GM19463 (cell line): ENCODE results near the gene CDADC1.
"Not testable (repeated sequence)": the region's sequence is repeated elsewhere in the genome, so short reads cannot be mapped to it uniquely, and the experiment has no call there.

ENCODE experiments used
- ATAC-seq: cut with Tn5 transposase; IDR thresholded peaks from one replicate; pipeline ENCODE4 v1.9.1; 2021; ENCODE audit warnings: mild to moderate bottlenecking, moderate library complexity; ENCODE audit not compliant: unreplicated experiment

Gene CDADC1

DNA sequence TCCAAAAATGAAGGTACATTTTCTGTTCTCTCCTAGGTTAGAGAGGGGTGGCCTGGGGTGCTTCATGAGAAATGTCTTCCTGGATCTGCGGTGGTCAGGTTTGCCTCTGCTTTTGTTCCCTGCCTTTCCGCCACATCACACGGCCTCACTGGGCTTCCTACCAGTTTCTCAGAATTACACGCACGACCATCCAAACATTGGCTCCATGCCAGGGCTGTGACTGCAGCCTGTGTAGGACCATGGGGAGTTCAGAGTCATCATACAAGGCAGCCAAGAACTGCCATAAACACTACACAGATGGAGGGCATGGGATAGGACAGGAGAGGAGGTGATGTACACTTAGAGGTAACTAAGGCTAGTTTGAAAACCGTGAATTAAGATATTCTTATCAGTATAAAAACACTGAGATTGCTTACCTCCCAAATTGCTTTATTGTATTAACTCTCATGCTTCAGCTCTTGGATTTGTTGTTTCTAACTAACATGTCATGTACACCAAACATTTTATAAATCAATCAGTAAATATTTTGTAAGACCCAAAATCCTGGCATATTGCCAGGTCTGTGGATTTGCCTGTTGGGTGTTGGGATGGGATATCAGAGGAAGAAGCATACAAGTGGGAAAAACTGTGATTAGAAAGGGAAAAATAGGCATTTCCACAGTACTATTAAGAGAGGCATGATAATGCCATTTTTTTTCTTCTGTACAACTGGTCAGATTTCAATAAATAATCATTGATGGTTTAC is 45.2 kb downstream of the CDADC1 start:
- no peak for ATAC-seq

DNA sequence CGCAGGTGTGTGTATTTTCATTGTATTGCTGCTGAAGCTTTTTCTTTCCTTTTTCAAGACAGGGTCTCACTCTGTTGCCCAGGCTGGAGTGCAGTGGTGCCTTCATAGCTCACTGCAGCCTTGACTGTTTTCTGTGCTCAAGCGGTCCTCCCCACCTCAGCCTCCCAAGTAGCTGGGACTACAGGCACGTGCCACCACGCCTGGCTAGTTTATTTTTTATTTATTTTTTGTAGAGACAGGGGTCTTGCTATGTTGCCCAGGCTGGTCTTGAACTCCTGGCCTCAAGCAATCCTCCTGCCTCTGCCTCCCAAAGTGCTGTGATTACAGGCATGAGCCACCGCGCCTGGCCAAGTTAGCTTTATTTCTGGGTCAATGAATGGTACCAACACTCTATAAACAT is 47.0 kb downstream of the CDADC1 start:
- not testable (repeated sequence) for ATAC-seq

DNA sequence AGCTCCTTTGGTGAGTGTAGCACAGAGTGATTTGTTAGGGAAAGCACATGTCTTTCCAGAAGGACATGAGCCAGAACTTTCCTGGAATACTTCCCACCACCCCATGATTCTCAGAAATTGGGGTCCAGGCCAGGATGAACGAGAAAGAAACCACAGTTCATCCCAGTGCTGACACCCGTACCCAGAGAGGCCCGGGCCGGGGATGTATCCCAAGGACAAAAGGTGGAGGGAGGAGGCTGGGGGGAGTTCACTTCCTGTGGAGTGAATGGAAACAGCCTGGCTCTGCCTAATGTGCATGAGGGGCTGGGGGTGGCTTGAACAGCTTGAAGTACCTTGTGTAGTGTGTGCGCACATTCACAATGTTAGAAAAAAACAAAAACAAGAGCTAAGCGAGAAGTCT is 47.5 kb downstream of the CDADC1 start:
- no peak for ATAC-seq

DNA sequence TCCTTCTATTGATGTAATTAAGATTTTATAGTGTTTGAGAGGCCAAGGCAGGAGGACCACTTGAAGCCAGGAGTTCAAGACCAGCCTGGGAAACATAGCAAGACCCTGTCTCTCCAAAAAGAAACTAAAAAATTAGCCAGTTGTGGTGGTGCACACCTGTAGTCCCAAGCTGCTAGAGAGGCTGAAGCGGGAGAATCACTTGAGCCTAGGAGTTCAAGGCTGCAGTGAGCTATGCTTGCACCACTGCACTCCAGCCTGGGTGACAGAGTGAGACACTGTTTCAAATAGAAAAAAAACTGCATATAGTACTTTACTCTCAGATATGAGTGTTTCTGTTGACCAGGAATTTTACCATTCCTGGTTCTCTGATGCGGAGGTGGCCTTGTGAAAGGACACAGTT is 48.9 kb downstream of the CDADC1 start:
- no peak for ATAC-seq

DNA sequence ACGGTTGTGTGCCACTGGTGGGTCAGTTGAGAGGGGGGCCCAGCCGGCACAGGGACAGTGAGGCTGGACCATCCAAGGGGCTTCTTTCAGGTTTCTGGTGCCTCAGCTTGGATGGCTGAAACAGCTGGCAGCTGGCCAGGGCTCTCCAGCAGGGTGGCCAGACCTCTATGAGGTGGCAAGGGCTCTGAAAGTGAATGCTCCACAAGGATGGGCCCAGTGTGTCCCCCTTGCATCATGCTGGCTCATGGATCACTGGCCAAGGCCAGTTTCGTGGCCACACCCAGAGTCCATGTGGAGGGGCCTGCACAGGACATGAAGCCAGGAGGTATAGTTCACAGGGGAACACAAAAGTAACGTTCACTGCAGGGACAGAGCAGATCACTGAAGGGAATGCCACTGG is 49.6 kb downstream of the CDADC1 start:
- ATAC-seq = no peak

DNA sequence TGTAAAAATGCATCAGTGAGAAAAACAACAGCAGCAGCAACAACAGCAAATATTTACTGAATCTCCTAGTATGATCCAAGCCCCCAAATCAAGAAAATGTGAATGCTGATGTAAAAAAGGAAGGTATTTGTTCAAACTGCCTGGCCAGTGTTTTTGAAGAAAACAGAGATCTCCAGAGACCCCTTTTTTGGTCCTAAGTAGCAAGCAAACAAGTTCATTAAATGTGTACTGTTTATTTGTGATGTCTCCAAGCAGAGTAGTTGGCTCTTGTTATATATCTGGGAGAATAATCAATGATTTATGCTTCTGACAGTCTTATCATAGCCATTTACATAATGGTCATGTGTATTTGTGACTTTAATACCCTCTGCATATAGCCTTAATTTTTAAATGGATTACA is 50.7 kb downstream of the CDADC1 start:
- no peak for ATAC-seq

DNA sequence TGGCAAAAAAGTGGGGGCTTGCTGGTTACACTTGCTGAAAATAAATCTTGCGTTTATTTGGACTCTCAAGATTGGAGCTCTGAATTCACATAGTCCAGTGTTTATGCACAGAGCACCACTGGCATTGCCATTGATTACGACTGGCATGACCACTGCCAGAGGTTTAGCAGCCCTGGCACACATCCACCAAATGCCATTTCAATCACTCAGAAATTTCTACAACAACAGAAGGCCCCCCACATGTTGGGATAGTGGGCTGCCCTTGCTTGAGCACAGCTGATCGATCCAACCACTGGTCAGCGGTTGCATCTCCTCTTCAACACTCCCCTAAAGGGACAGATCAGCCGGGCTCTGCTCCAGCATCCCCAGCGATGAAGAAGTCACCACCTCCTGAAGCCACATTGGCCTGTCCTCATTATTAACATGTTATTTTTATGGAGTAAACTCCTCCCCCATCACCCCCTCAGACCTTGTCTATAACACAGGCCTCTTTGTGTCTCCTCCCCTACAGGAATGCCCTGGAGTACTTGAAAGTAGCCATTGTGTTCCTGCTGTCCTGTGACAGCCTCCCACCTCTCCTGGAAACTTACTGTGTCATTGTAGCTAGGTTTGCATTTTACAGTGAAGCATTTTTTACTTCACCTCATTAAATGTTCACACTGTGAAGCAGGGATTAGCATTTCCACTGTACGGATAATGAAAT is 51.3 kb downstream of the CDADC1 start:
- ATAC-seq = no peak

DNA sequence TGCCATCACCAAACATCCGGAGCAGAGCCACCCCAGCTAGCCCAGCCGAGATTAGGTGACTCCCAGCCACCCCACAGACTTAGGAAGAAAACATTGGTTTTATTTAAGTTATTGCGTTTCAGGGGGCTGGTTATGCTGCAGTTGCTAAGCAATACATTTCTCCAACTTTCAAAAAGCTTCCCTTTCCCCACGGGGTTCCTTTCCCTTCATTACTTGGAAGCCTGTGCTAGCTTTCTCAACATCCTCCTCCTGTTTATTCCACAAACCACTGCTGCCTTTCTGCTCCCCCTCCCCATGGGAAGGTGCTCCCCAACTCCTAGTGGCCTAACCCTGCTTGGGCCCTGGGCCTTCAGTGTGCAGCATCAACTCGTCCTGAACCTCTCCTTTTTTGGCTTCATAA is 52.6 kb downstream of the CDADC1 start:
- no peak for ATAC-seq

DNA sequence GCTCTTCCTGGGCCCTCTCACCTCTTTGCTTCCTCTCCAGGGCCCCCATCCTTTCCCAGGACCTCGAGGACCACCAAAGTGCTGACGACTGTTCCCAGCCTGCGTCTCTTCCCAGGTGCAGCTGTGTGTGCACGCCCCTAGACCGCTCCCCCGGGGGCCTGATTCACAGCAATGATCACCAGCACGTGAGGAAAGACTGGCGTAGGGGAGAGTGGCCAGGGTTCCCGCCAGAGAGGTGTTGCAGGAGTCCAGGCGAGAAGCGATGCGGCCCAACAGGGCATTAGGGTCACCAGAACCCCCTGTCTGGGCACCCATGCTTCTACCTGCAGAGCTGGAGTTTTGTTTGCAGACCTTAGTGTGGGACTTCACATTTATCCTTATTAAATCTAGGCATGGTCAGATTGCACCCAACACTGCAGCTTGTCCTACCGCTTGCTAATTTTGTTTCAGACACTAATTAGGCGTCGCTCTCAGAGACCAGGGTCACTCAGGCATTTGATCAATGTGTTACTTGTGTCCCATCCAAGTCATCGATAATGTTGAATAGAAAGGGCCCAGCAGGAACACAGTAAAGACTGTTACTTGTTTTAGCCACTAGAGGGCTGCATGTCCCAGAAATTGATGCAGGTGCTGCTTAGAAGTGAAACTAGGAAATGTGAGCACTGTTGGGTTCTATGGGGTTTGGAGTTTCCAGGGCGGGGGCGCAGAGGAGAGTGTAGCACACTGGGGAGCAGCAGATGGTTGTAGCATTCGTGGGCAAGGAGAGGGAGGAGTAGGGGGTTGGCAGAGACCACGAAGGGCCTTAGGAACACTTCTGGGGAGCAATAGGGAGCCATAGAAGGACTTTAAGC is 53.2 kb downstream of the CDADC1 start:
- ATAC-seq = peak; percentile 94

DNA sequence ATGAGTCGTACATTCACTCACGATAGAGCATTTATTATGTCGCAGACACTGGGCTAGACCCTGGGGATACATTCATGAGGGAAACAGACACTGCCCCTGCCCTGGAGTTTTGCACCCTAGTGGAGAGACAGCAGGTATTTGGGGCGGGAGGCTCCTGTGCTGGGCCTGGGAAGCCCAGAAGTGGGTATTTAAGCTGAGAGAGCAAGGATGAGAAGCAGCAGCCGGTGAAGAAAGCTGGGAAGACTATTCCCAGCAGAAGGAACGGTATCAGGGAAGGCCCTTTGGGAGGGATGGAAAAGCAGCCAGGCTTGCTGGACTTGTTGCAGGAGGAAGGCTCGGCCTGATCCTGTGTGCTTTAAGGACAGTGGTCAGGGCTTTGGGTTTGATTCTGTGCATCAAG is 54.5 kb downstream of the CDADC1 start:
- no peak for ATAC-seq

DNA sequence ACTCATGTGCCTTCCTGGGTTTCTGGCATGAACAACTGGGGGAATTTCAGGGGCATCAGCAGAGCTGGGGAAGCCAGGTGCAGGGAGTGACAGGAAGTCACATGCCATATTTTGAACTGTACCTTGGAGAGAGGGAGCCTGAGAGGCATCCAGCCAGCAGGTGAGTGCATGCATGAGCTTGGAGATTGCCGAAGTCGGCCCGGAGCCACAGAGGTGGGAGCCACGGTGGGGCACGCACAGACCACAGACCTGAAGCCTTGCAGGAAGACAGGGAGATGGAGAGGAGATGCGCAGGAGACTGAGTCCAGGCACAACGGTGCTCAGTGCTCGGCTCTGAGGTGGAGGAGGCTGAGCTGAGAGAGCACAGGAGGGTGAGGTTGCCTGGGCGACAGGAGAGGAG is 55.1 kb downstream of the CDADC1 start:
- no peak for ATAC-seq

DNA sequence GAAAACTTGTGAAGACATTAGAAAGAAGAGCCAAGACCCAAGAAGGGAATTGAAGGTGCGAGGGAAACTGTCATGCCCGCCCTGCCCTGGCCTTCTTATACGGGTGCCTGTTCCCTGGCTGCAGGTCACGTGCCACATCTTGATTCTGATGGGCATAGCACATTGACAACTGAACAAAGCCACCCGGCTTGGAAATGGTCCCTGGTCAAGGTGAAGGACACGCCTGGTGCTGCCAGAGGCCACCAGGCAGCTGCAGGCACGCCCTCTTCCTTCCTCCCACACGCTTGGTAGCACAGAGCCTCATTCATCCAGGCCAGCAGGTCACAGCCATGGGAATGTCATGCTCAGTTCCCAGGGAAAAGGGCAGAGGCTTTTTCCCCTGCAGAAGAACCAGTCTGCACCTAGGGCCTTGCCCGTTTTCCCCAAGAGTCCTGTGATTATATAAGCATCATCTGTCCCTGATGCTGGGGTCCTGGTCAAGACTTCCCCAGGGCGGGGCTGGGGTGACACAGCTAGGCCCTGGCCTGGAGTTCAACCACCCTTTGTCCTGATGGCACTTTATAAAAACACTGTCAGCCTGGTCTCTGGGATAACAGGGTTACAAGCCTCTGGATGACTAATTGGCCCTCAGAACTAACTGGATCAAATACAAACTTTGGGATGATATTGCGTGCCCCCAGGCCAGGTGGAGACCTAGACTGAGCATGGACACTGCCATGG is 56.0 kb downstream of the CDADC1 start:
- ATAC-seq = no peak

DNA sequence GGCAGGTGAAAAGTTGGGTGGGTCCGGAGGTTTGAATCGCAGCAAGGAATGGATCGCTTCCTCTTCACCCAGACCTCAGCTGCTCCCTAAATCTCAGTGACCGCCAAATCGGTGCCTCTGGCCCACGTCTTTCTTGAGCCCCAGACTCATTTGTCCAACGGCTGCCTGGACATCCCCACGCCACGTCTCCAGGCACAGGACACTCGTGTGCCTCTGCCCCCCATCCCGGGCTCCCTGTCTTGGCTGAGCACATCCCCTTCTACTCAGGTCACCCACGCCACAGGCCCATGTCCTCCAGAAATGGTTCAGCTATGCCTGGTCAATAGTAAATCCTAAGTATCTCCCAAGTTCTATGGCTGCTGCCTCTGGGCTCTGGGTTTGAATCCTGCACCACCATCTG is 56.6 kb downstream of the CDADC1 start:
- no peak for ATAC-seq

DNA sequence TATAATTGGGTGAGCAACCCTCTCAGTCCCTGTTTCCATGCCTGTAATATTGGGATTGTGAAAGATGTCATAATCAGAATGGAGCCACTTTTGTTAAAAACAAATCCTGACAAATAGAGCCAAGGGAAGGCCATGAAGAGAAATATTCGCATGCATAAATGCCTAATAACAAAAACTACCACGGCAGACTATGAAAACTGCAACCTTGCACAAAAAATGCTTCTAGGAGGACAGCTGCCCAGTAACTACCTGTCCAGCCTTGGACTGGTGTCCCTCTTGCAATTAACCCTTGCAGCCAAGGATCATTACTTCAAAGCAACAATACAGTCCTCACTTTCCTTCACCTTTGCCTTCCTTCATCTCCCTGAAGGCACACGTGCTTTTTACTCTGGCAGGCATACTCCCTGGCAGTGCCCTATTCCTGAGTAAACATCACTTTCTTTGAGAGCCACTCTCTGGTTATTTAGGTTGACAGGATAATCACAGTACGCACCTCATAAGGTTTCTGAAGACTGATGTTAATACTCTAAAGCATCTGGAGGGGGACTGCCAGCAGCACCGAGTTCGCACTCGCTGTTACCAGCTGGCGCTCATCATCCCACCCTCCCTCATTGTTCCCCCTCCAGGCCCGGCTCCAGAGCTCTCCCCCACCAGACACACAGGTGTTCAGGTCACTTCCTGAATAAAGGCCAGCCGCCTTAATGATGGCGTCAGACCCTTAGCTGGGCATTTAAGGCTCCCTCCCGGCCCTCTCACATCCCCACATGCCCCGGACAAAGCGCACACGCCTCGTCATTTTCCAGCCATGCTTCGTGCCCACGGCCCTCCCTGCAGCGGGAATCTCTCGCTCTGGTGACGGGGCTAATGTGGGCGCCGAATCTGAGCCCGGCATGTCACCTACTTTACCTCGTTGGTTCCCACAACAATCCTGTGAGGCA is 57.3 kb downstream of the CDADC1 start:
- ATAC-seq = no peak

DNA sequence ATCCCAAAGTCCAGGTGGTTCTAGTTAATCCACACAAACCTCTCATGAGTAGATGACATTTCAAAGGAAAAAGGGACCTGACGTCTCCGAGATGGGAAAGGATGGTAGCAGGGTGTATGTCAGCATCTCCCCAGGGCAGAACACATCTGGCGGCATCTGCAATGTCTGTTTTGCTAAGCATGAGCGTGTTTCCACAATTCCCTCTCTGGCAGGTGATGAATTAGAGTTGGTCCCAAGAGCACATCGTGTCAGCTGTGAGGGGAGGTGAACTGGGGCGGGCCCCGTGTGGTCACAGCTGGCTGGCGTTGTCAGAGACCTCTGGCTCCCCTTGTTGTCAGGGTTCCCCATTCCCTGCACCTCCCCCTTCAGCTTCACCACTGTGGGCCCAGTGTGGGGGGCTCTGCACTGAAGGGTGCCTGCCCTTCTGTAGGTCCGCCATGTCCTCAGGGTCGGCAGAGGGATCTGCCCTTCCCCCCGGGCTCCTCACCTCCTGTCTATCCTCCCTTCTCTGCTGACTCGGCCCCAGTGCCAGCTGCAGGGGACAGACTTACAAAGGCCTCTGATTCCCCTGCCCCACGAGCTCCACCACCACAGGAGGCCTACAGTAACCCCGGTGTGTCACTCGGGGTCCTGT is 58.2 kb downstream of the CDADC1 start:
- no peak for ATAC-seq

DNA sequence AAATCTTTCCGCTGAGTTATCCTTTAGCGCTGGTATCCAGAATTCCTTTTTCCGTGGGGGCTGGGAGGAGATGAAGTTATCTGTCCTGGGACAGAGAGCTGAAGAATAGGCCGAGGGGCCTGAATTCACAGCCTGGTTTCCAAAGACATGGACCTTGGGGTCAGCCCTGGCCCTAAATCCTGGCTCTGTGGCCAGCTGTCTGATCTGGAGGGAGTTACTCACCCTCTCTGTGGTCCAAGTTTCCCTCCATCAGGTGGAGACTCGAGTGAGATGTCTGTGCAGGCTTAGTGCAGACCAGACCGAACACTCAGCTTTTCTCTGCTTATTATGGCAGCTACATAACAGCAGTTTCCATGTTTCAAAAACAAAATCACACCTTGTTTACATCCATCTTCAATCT is 59.6 kb downstream of the CDADC1 start:
- no peak for ATAC-seq

DNA sequence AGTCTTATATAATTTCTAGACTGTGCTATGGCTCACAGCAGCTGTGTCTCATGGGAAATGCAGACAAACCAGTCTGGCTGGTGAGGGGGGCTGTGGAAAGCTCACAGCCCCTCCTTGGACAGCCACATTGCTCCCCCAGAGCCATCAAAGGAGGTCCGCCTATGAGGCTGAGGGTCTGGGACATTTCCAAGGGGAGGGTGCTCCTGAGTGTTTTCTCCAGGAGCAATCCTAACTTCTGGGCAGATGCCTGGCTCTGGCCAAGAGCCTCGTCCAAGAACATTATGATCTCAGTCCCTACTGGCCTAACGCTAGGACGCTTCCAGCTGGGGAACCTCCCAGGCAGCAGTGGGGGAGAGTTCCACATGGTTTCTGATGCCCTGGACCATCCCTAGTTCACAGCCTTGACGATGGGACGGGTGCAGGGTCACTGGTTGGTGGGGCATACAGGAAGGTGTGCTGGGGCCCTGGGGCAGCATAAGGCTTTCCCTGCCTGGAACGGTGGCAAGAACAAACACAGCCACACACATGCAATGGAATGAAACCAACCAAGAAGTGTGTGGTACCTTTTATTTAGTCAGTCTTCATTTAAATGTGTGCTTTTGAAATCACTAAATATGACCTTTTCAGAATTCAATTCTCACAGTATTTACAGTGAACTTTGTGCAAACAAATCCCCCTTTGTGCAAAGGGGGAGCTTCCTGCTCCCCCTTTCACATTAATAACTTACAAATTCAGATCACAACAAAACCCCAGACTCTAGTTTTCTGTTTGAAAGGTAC is 60.6 kb downstream of the CDADC1 start:
- no peak for ATAC-seq

DNA sequence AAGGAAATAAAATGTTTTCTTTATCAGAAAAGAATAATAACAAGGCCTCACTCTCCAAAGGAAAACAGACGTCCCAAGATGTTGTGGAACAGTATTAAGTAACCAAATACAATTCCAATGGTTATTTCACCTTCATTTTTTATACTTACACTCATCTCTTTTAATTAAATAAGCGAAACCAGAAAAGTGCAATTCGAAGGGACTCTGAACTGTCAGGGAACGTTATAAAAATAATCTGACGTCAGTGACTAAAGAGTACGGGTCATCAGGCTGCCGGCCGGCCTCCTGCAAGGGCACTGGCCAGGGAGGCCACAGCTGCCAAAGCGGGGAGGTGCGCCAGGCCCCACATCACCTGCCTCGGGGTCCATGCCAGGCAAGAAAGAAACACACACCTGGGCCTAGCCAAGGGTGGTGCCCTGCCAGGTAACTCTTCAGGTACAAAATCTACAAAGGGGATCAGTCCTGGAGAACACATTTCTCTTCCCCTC is 61.2 kb downstream of the CDADC1 start:
- ATAC-seq = no peak

DNA sequence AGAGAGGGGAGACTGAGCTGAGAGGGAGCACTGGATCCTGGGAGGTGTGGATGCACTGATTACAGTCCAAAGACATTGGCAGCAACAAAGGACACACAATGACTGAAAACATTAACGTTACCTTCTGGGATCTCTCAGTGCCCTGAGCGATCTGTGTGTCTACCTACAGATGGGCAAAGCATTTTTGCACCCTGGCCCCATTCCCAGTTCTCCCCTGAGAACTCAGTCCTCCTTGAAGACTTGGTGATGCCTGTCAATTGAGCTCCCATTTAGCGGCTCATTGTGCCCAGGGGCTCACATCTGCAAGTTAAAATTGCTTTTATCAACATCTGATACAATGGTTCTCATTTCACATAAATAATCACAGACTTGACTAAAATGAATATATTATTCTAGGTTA is 62.5 kb downstream of the CDADC1 start:
- ATAC-seq = no peak
